ENCODE data around the gene CRYBA2. TPM values are rescaled to one million over a fixed set of nuclear protein-coding genes. Genes with fewer than 3 reads are reported as not detected.

CRYBA2 gene
- total and polyA plus RNA-seq, 2 experiments from 2014 or later = 0.90 TPM; not detected in 1

DNA sequence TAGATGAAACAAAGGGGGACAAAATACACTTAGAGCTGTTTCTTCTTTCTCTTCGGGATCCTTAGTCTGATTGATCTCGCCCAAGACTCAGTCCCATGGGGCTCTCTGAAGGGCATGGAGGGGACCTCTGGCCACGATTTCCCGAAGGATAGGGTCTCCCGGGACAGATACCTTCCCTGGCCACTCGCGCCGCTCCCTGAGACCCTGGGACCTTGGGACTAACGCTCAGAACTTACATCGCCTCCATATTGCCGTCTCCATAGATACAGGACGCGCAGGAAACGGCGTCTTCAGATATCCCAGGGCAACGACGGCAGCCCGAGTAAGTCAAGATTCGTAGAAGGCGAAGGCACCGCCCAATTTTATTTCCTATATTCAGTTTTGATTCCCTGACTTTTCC is 48.0 kb upstream of the CRYBA2 start, which contains the start of gene CFAP65:
CFAP65 (minus strand) TSS at position 265 of the 400 bp plus-strand sequence. CDS start 2,468 bp downstream, outside the sequence.
- H2AFZ ChIP-seq = peak within 1 kb of the TSS; percentile 34
- WGBS (ENCODE audit: low lambda C conversion rate, missing lambda C conversion rate) = 2% methylated on average over 21 of the region's 21 CpGs

GRCh38 chr2:219038600-219038999 is 45.4 kb upstream of the CRYBA2 start:
- Histone ChIP-seq H3K27ac (peak overlapping the region; percentile 7), H3K79me2 (no peaks in the 10 kb centered on the region), H2AFZ (no peak overlapping the region), H4K20me1 (ENCODE audit: insufficient read depth, poor library complexity, severe bottlenecking) (no peaks in the 10 kb centered on the region), H3K4me2 (no peak overlapping the region), H3K36me3 (replicated peaks; ENCODE audit: insufficient read depth, low read depth) (no peaks in the 10 kb centered on the region), H3K27me3 (peaks cover 33% of the 10 kb centered on the region), H3K4me3 (no peak overlapping the region), H3K9me3 (ENCODE audit: low read depth) (no peaks in the 10 kb centered on the region), H3K9me2 (replicated peaks; ENCODE audit: insufficient read depth) (no peaks in the 10 kb centered on the region), H3K4me1 (ENCODE audit: insufficient read depth) (peaks cover 10% of the 10 kb centered on the region)
- no peak for DNase-seq (ENCODE audit: low spot score)
- WGBS (ENCODE audit: low lambda C conversion rate, missing lambda C conversion rate) = 47% methylated on average over 1 of the region's 1 CpG
- TF ChIP-seq CTCF (IDR thresholded peaks at IDR 0.05; ENCODE audit: poor library complexity) (no peak), EZH2phosphoT487 (IDR thresholded peaks at IDR 0.05; ENCODE audit: low read depth, severe bottlenecking, unreplicated experiment) (no peak), EZH2 (IDR thresholded peaks at IDR 0.05; ENCODE audit: borderline replicate concordance) (no peak)

More for the DNA sequence above, 48.0 kb upstream of the CRYBA2 start, which contains the start of gene CFAP65:
- Histone ChIP-seq H3K4me3 (peak within 1 kb of the TSS; percentile 13), H3K4me2 (peak within 1 kb of the TSS; percentile 75), H4K20me1 (ENCODE audit: insufficient read depth, poor library complexity, severe bottlenecking) (no peaks in the 10 kb centered on the region), H3K36me3 (replicated peaks; ENCODE audit: insufficient read depth, low read depth) (no peaks in the 10 kb centered on the region), H3K79me2 (no peaks in the 10 kb centered on the region), H3K27ac (no peak within 1 kb of the TSS), H3K9me2 (replicated peaks; ENCODE audit: insufficient read depth) (no peaks in the 10 kb centered on the region), H3K27me3 (peaks cover 36% of the 10 kb centered on the region), H3K4me1 (ENCODE audit: insufficient read depth) (peaks cover 10% of the 10 kb centered on the region), H3K9me3 (ENCODE audit: low read depth) (no peaks in the 10 kb centered on the region)
- no peak for TF ChIP-seq EZH2 (IDR thresholded peaks at IDR 0.05; ENCODE audit: borderline replicate concordance)
- TF ChIP-seq EZH2phosphoT487 (IDR thresholded peaks at IDR 0.05; ENCODE audit: low read depth, severe bottlenecking, unreplicated experiment) = no peak
- no peak for TF ChIP-seq CTCF (IDR thresholded peaks at IDR 0.05; ENCODE audit: poor library complexity)
- peak; percentile 53 for DNase-seq (ENCODE audit: low spot score)

- H3K36me3 ChIP-seq (replicated peaks; ENCODE audit: insufficient read depth, low read depth) = no peaks in the 10 kb centered on the region
- H3K9me3 ChIP-seq (ENCODE audit: low read depth) = no peaks in the 10 kb centered on the region
- H3K27ac ChIP-seq = peak overlapping the region; percentile 31
- TF ChIP-seq CTCF (IDR thresholded peaks at IDR 0.05; ENCODE audit: poor library complexity) (no peak), EZH2 (IDR thresholded peaks at IDR 0.05; ENCODE audit: borderline replicate concordance) (no peak), EZH2phosphoT487 (IDR thresholded peaks at IDR 0.05; ENCODE audit: low read depth, severe bottlenecking, unreplicated experiment) (no peak)
- H3K4me2 ChIP-seq = no peak overlapping the region
- WGBS (ENCODE audit: low lambda C conversion rate, missing lambda C conversion rate) = 52% methylated on average over 8 of the region's 8 CpGs
- no peaks in the 10 kb centered on the region for H3K9me2 ChIP-seq (replicated peaks; ENCODE audit: insufficient read depth)
- peaks cover 36% of the 10 kb centered on the region for H3K27me3 ChIP-seq
- H3K4me1 ChIP-seq (ENCODE audit: insufficient read depth) = peaks cover 5% of the 10 kb centered on the region
- no peak overlapping the region for H2AFZ ChIP-seq
- no peaks in the 10 kb centered on the region for H4K20me1 ChIP-seq (ENCODE audit: insufficient read depth, poor library complexity, severe bottlenecking)
- no peaks in the 10 kb centered on the region for H3K79me2 ChIP-seq
- H3K4me3 ChIP-seq = no peak overlapping the region
- DNase-seq (ENCODE audit: low spot score) = peak; percentile 49
These were observed 44.7 kb upstream of the CRYBA2 start for GRCh38 chr2:219037783-219038499.

All from hepatocyte (in vitro differentiated cells).